HG03342 (cell line): ENCODE data around the gene XIRP2.

Experiments used
- ATAC-seq: cut with Tn5 transposase; IDR thresholded peaks from one replicate; pipeline ENCODE4 v1.9.1; 2021; ENCODE audit warnings: mild to moderate bottlenecking, moderate library complexity; ENCODE audit not compliant: unreplicated experiment

XIRP2 gene, protein sequence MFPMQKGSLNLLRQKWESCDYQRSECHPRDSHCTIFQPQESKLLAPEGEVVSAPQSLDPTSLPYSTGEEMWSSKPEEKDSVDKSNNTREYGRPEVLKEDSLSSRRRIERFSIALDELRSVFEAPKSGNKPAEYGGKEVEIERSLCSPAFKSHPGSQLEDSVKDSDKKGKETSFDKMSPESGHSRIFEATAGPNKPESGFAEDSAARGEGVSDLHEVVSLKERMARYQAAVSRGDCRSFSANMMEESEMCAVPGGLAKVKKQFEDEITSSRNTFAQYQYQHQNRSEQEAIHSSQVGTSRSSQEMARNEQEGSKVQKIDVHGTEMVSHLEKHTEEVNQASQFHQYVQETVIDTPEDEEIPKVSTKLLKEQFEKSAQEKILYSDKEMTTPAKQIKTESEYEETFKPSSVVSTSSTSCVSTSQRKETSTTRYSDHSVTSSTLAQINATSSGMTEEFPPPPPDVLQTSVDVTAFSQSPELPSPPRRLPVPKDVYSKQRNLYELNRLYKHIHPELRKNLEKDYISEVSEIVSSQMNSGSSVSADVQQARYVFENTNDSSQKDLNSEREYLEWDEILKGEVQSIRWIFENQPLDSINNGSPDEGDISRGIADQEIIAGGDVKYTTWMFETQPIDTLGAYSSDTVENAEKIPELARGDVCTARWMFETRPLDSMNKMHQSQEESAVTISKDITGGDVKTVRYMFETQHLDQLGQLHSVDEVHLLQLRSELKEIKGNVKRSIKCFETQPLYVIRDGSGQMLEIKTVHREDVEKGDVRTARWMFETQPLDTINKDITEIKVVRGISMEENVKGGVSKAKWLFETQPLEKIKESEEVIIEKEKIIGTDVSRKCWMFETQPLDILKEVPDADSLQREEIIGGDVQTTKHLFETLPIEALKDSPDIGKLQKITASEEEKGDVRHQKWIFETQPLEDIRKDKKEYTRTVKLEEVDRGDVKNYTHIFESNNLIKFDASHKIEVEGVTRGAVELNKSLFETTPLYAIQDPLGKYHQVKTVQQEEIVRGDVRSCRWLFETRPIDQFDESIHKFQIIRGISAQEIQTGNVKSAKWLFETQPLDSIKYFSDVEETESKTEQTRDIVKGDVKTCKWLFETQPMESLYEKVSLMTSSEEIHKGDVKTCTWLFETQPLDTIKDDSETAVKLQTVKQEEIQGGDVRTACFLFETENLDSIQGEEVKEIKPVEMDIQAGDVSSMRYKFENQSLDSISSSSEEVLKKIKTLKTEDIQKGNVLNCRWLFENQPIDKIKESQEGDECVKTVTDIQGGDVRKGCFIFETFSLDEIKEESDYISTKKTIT (N-terminal part only)

DNA sequence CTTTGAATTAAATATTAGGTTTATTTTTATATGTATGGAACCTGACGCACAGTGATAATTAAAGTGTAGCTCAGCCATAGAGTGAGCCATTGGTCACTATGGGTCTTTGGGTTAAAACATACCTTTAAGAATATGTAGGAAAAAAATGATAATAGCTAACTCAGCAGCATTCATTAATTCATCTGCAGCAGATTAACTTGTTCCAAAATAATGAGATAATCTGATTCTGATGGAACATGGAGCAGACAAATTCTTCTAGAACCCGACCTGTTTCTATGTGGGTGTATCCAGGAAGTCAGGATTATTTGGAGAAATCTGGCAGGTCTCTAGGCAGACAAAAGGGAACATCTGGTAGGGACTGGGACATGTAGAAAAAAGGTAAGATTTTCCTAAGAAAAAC lies at the start of gene XIRP2:
Gene XIRP2 (plus strand): TSS at position 301 of the 400 bp plus-strand sequence. CDS start 15,003 bp downstream, outside the sequence.
- ATAC-seq = no peak

DNA sequence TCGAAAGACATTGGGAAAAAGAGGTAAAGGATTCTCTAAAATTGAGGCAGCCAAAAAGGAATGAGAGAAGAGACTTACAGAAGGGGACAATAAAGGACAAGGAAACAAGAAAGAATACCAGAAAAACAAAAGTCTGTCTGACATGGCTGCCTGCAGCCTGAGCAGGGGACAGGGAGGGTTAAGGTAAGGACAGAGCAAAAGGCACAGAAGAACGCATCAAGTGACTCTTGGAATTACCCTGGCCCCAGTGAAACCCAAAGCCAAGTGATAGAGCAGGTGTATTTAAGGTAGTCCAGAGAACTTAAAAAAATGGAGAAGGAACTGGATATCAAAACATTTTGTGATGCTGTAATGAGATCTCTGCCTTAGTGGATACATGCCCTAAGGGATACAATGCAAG lies 47.1 kb upstream of the XIRP2 start:
- no peak for ATAC-seq

DNA sequence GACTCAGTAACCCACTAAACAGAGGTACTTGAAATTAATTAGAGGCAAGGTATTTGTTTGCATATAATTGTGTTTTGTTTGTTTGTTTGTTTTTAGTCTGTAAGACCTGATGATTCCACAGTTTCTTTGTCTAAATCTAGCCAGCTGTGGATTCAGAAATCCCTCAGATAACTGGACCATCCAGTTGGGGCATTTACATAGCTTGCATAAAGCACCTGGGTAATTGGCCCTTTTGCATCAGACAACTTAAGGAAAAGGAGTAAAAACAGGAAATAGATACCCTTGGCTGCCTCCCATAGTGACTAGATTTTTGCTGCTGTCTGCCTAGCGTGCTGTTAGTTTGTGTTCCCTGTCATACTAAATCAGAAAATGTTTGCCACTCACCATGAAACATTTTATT lies 46.6 kb upstream of the XIRP2 start:
- ATAC-seq = no peak

DNA sequence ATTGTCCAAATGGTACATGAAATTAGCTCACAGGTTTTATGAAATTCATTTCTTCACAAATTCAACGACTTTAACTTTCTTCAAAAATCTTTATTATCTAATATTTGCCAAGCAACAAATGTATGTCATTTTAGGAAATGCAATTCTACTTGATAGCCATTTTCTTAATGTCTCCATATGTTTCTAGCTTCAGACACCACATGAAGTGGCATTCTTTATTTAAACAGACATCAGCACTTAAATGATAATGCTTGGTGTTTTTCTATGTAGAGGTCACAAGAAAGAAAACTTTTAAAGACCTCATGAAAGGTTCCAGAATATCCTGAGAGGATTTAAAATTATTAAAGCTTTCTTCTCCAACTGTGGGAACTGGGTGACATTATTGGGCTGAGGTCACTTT lies 44.2 kb upstream of the XIRP2 start:
- ATAC-seq = no peak

DNA sequence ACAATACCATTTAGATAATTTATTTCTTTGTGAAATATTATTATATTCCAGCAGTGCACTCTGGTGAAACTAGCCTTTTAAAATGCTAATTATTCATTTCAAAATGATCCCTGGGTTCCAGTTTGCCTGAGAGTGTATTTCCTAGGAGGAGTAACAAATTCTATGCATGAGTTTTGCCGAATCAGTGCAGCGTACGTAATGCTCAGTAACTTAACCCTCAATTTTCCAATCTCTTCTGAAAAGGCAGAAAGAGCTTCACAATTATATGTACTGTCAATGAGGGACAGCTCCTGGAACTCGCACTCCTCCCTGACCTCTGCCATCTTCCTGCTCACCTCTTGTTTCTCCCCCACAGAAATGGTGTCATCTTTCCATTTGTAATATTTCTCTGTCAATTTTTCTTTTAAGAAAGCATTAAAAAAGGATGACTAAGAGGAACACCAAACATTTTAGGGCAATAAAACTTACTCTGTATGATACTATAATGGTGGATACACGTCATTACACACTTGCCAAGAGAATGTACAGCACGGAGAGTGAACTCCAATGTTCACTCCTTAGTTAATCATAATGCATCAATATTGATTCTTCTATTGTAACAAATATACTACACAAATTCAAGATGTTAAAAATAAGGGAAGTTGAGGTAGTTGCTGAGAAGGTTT lies 25.7 kb upstream of the XIRP2 start:
- ATAC-seq = no peak

DNA sequence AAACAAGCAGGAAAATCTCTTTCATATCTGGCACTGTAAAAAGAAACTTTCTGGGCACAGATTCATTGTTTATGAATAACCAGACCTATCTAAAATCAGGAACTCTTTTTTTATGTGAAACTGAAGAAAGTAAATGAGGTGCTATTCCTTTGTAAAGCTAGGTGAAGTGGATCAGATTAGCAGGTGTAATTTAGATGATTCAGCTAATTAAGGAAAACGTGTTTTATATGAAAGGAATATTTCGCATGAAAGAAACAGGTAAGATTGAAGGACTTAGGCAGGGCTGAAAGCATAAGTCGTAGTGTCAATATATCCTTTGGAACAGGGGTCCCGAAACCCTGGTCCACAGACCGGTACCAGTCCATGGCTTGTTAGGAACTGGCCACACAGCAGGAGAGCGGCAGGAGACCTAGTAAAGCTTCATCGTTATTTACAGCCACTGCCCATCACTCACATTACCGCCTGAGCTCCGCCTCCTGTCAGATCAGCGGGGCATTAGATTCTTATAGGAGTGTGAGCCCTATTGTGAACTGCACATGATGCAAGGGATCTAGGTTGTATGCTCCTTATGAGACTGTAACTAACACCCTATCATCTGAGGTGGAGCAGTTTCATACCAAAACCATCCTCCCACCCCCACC lies 20.3 kb upstream of the XIRP2 start:
- no peak for ATAC-seq

DNA sequence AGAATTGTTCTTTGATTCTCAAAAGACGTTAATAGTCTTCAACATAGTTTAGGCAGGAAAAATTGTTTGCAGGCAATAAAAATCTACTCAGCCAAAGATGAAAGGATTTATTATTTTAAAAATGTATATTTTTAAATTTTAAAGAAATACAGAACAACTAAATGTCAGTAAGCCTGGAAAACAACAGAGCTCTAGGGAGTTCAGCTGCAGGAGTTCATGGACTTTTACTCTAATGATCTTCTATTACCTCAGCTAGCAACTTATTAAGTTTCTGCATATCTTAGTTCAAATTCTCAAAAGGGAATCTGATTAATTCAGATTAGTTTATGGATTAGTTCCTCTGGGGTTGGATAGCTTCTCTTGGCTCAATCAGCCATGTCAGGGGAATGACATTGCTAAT lies 17.9 kb upstream of the XIRP2 start:
- ATAC-seq = no peak

DNA sequence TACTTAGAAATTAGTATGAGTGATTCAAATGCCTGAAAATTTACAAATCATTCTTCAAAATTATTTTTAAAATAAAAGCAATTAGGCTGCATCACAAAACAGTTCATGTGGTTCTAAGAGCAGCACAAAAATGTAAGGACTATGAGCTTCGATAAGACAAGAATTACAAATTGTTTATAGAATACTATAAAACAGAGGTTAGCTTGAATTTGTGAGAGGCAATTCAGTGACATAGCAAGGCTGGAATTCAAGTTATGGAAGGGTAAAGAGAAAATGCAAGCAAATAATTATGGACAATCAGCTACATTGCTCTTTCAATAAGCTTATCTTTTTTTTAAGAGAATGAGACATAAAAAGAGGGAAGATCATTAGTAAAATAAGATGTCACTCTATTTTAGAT lies 7.1 kb upstream of the XIRP2 start:
- no peak for ATAC-seq

DNA sequence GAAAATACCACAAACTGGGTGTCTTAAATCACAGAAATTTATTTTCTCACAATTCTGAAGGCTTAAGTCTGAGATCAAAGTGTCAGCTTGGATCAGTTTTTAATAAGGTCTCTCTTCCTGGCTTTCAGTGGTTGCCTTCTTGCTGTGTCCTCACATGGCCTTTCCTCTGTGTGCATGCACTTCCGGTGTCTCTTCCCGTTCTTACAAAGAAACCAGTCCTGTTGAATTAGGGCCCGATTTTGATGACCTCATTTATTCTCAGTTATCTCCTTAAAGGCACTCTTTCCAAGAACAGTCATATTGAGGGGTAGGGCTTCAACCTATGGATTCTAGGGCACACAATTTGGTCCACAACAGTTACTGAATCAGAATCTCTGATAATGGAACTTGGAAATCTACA lies 5.4 kb upstream of the XIRP2 start:
- ATAC-seq = no peak

DNA sequence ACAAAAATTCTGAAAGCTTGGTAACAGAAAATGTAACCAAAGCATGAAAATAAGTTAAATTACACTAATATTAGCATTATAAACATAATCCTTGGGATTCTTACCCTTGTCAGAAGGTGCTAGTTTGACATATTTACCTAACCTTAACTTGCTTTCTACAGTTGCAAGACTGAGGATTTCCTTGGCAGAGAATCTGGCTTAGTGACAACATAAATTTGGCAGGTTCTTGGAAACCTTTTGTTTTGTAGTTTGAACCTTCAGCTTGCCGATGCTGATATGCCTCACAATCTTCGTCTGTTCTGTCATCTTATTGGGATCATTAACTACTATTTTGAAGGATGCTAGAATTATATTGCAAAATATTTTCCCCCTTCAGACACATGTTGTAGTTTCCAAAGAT lies 3.4 kb downstream of the XIRP2 start:
- ATAC-seq = no peak

DNA sequence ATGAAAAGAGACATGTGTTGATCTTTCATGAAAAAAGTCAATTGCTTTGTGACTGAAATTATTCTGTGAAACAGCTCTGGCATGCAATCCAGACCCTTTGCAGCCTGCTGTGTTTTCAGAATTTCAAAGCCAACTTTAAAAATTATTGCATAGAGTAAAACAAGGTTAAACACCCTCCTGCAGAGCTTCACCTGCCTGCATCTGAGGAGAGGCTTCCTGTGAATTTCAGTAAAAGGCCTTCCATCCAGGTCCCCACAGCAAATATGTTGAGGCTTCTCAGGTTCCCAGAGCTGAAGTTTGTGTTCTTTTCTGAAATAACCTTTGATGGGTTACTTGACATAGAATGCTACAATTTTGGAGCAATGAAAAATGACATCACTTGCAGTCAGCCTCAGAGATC lies 4.1 kb downstream of the XIRP2 start:
- ATAC-seq = no peak

DNA sequence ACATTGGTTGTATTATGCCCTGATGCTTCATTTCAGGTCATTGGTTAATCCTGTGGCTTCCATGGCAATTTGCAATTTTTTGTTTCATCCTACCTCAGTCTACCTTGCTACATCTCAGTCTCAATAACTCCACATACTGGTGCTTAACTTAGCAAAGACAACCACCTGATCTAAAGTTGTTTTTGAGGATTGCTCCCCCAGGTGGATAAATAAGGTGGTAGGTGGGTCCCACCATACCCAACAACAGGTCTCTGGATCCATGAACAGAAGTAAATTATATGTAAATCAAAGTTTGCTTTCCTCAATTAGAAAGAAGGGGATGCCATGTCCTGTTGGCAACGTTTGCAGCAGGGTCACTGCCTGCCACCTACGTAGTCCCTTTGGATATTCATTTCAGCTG lies 7.0 kb downstream of the XIRP2 start:
- ATAC-seq = no peak

DNA sequence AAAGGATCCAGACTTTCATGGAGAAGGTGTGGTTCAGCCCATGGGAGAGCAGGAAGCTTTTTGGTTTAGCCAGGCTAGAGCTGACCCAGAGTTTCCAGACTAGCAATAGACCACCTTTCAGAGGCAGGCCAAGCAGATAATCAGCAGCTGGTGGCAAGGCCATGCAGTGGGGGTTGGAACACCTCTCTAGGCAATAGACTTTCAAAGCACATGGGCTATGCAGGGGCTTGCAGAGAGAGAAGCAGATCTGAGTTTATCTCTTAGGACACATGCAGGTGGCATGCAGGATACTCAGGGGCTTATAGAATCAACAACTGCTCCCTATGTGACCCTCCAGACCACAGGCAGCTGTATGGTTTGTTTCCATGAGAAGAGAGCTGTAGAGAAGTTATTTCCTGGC lies 9.4 kb downstream of the XIRP2 start:
- no peak for ATAC-seq

DNA sequence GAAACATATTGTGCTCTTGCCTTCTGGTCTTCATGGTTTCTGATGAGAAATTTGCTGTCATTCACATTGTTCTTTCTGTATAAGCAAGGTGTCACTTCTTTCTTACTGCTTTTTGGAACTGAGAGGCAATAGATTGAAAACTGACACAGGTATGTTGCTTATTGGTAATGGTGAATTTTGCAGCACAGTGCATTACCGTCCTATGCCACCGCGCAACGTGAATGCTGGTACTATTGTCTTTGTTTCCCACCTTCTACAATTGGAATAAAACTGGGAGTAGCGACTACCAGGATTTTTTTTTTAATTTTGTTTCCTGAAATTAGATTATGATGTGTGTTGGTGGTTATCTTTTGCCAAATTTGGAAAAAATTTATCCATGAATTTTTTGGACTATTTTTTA lies 11.4 kb downstream of the XIRP2 start:
- no peak for ATAC-seq

DNA sequence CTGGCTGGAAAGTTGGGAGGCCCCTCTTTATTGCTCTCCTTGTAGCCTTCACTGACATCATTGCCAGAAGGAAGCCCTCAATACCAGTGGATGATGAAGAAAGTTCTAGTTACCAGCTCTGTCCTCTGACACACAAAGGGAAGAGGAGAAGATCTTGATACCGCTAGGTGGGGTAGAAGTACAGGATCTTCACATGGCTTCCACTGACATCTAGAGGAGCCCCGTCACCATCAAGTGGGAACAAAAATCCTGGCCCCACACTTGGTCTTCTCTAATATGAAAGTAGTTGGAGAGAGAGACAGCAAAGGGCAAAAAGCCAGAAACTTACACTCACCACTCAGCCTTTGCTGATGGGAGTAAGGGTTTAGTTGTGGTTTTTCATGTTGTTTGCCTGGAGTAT lies 12.4 kb downstream of the XIRP2 start:
- no peak for ATAC-seq

DNA sequence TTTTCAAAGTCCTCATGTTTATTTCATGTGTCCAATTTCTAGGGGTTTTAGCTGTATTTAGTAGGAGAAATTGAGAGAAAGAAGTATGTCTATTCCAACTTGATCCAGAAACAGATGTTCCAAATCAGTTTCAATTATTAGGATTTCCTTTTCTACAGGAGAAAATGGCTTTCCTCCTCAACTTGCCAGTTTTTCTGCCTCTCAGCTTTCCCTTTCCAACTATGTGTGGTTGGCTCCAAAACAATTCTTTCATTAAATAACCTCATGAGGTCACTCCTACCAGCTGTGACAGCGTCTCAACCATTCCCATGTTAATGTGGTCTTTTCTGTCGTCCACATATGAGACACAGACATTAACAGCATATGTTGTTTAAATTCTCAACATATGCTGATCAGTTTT lies 13.1 kb downstream of the XIRP2 start:
- ATAC-seq = no peak

DNA sequence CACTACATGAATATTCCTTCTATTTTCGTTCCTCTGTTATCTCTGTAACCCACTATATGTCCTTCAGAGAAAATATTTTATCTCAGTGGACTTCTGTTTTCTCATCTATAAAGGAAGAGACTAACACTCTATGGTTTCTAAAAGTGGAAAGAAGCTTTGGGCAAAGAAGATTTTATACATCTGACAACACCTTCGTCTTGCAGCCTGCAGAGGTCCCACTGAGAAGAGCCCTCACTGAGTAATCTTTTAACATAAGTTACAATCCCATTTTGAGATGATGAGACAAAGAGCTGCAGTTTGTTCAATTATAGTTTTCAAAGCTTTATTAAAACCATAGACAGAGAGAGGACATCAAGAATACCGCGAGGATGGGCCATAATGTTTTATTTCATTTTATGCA lies 28.7 kb downstream of the XIRP2 start:
- ATAC-seq = no peak

DNA sequence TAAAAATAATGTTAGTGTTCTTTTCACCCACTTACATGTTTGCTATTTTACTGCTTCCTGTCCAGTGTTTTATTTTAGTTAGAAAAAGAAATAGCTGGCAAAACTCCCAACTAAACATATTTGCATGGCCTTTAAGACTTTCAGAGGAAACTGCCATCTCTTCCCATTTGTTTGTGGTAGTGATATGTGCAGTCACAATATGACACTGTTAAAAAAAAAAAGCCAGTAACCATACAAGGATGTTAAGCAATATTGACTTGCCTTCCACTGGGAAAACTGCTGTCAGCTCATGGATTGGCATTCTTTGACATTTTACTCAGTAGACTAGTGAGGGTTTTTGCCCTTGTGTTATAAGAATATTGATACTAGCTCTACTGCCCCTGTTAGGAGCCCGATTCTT lies 29.1 kb downstream of the XIRP2 start:
- no peak for ATAC-seq

DNA sequence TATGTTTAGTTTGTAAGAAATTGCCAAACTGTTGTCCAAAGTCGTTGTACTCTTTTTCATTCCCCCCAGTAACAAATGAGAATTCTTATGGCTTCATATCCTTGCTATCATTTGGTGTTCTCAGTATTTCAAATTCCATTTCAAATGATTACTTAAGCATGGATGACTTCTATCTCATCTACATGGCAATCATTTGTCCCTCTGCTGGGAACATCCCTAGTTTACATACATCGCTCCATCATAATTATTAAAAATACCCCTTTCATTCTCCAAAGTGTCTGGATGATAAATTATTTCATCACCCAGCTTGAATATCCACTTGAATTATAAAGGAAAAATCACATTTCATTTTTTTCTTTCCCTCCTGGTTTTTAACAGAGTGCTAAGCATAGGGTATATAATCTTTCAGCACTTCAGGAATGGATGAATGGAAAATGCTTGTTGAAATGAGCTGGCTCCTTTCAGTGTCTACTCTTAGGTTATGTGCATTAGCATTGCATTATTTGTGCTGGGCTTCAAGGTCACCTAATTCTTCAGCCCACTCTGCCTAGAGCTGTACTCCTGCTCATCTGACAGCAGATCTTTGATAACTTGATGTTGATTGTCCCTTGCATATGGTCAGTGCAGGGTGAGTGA lies 33.1 kb downstream of the XIRP2 start:
- ATAC-seq = no peak

DNA sequence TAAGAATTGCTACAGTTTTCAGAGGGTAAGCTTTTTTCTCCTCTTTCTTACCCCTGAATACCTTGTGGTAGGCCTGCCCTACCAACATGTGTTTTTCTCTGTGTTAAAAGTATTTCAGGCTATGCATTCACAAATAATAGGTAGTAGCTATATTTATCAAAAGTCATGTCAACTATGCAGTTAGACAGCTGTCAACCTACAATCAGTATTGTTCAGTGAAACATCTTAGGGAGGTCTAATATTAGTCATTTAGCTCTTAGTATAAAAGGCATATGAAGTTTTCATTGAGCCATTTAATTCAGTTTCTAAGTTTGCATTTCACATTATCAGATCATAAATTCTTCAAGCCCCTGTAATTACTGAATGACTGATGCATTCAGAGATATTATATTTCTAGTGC lies 36.7 kb downstream of the XIRP2 start:
- ATAC-seq = no peak
